Right forelimb (tissue), 1 donor: ENCODE measurements around the gene NSUN5.
"Not testable (repeated sequence)": the region's sequence is repeated elsewhere in the genome, so short reads cannot be mapped to it uniquely, and the experiment has no call there.

Experiments
- DNase-seq: peaks from one replicate; pipeline ENCODE4 v3.0.0-alpha.2; 2018

NSUN5 gene

DNA sequence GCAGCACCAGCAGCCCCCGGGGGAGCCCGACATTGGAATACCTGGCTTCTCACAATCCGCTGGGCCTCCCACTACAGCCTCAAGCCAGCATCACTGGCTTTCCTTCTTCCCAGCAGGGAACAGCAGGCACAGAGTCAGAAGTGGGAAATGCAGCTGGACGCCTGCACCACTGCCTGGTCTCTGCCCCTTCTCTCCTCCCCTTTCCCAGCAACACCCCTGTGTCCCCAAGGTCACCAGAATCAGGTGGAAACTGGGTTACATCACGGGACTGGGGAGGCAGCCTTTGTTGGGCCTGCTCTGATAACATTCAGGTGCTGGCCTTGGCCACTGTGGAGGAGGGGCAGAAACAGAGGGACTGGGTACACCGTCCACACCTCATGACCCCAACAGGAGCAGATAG is 16.8 kb upstream of the NSUN5 start:
- DNase-seq = not testable (repeated sequence)

DNA sequence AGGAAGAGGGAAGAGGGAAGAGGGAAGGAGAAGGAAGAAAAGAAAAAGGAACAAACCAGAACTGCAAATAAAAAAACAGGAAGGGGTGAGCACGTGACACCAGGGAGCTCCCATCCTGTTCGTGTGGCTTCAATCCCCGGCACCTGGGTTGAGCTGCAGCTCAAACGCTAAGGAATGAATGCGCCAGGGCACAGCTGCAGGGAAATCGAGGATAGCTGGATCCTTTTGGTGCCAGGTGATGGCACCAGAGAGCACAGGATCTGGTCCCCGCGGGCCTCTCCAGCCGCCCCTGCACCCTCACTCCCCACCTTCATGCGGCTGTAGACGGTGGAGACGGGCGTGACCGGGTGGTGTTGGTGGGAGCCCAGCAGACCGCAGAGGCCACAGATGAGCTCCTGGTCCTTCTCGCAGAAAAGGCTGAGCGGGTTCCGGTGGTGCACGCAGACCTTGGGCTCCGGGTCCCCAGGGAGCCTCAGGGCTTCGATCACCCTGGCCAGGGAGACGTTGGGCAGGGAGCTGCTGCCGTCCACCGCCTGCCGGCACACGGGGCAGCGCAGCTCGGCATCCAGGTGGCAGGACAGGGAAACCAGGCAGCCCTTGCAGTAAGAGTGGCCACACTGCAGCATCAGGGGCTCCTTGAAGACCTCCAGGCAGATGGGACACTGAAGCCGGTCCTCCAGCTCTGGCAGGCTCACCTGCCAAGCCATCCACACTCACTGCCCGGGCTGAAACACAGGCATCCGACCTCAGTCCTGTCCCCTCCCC is 15.6 kb upstream of the NSUN5 start:
- DNase-seq = not testable (repeated sequence)

DNA sequence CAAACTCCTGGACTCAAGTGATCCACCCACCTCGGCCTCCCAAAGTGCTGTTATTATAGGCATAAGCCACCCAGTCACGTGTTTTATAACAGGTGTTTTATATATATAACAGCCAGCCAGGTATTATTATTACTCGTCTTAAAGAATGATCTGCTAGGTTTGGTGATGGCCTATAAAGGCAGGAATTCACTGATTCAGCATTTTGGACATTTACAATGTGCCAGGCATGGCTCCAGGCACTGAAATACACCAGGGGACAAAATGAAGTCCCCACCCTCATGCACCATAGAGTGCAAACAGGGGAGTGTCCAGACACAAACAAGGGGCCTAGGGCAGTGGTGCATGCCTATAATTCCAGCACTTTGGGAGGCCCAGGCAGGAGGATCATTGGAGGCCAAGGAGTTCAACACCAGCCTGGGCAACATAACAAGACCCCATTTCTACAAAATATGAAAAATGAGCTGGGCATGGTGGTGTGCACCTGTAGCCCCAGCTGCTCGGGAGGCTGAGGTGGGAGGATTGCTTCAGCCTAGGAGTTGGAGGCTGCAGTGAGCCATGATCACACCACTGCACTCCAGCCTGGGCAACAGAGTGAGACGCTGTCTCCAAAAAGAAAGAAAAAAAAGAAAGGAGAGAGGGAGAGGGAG is 14.9 kb upstream of the NSUN5 start:
- DNase-seq = not testable (repeated sequence)

DNA sequence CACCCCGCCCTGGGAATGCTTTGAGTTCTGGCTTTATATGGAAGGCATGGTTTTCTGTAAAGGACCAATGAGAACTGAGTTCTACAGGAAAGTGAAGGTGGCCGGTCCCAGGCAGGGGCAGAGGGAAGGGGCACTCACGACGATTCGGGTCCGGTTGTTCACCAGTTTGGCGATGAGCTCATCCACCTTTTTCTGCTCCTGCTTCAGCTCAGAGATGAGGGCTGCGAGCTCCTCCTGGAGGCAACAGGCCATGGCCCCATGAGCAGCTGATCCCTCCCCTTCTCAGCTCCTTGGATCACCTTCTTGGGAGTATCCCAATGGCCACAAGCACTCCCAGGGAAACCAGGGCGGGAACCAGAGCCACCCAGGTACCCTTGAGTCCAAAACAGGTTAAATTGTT is 11.4 kb upstream of the NSUN5 start:
- not testable (repeated sequence) for DNase-seq

DNA sequence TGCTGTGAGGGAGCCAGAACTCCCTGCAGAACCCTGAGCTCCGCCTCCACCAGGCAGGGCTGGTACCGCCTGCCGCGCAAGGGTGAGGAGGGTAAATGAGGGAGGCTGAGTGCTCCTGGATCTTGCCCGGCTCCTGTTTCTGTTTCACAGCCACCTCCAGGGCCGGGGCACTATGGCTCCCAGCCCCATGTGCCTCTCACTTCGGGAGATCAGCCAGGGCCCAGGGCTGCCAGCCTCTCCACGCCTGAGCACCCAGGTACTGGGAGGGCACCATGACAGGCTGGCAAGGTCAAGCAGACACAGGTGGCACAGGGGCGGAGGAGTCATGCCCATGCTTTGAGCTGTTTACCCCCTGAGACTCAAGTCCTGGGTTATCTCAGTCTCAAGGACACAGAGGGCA is 10.9 kb upstream of the NSUN5 start:
- DNase-seq = not testable (repeated sequence)

DNA sequence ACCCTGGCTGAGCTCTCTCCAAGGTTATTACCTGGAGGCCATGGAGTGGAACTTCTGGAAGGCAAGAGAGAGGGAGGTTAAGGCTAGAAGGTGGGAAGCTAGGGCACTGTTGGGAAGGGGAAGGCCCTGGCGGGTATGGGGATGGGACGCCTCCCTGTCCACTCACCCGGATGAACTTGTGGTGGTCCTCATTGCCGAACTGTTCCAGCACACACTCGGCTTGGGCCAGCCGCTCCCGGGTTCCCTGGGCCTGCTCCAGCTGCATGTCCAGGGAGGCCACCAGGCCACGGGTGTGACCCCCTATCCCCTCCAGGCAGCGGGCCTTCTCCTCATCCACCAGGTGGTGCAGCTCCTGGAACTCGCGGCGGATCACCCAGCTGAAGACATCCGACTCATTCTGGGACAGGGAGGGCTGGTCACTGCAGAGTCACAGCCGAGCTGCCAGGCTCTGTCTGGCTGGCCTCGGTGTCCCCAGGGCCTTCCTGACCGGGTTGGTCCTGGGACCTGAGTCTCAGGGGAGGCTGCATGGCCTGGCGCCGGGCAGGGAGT is 10.1 kb upstream of the NSUN5 start:
- not testable (repeated sequence) for DNase-seq

DNA sequence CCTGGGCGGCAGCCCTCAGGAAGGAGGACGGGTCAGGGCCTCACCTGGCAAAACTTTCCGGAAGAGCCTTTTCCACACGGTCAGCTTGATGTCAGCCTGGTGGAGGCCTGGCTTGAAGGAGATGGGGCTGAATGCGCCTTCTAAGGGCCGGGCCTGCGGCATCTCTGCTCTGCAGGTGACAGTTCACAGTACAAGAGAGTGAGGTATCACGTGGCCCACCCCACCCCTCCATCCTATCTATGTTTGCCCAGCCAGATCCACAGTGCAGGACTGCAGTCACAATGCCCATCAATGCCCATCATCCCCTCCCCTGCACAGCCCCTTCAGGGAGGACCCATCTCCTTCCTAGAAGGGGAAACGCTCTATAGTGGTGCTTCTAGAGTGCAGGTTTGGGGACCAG is 7.9 kb upstream of the NSUN5 start:
- no peak for DNase-seq

DNA sequence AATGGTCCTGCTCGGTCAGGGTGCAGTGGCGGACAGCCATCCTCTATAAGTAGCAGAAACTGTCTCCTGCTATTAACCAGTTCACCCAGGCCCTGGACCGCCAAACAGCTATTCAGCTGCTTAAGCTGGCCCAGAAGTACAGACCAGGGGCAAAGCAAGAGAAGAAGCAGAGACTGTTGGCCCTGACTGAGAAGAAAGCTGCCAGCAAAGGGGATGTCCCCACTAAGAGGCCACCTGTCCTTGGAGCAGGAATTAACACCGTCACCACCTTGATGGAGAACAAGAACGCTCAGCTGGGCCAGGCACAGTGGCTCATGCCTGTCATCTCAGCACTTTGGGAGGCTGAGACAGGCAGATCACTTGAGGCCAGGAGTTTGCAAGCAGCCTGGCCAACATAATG is 5.6 kb upstream of the NSUN5 start:
- no peak for DNase-seq

DNA sequence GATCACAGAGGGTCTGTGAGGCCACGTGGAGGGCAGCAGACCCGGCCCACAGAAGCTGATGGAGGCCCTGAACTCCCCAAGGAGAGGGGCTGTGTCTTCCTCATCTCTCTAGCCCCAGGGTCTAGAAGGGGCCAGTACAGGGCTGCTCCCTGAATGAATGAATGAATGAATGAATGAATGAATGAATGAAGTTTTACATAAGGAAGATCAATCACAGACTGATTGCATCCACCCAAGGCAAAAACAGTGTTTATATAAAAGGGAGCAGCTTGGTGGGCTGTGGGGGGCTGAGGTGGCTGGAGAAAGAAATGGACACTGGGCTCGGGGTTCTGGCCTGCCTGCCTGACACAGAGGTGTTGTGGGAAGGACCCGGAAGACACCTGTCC is 4.9 kb upstream of the NSUN5 start:
- DNase-seq = no peak

DNA sequence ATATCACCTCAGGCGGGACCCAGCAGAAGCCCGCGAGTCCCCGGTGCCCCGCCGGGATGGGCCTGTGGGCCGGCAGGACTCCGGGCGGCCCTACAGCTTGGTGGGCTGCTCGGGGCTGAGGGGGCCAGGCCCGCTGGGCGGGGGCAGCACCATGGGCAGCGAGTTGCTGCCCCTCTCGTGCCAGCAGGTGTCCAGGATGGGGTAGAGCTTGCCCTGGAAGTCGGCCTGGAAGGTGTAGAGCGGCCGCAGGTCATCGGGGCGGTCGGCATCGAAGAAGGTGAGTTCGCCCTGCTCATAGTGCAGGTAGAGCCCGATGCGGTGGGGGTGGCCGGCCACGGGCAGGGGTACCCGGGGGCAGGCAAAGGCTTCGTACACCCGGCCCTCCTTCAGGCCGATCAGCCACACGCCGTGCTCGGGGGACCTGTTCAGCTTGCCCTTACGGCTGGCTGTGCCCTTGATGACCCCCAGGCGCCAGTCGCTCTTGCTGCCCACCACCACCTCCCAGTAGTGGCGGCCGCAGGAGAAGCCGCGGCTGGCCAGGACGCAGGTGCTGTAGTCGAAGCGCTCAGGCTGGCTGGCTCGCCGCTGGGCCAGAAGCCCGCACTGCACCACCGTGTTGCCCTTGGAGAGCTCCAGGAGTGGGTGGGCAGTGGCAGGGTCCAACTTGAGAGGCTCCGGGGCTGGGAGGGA is 4.3 kb upstream of the NSUN5 start:
- DNase-seq = no peak

DNA sequence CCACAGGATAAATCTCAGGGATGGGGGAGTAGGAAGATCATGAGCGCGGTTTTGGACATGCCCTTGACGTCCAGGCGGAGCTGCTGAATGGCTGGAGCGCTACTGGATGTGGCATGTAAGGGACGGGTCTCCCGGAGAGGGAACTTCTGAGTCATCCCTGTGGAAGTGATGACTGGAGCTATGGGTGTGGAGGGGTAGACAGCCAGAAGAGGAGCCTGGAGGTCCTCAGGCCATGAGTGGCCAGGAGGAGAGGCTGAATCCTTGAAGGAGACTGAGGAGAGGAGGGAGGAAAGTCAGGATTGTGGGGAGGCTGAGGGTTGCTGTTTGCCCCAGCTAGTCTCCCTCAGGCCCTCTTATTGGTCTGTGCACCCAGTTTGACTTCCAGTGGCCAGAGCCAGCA is 2.8 kb upstream of the NSUN5 start:
- DNase-seq = not testable (repeated sequence)

DNA sequence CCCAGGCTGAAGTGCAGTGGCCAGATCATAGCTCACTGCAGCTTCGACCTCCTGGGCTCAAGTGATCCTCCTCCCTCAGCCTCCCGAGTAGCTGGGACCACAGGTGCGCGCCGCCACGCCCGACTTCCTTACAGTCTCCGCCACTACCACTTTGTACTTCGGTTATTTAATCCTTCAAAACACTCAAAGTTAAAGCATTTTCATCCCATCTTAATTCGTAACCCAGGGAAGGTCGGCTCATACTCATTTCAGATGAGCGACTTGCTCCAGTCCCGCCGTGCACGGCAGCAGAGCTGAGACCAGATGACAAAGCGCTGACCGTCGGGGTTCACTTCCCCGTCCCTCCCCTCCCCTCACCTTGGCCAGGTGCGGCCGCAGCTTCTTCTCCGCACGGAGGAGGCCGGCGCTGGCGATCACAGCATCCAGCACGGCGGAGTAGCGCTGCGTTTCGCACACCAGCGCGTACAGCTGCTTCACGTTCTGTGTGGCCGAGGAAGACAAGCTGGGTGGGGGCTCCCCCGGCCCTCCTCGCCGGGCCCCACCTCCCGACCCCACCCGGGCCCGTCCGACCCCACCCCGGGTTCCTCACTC is 457 bp downstream of the NSUN5 start:
- no peak for DNase-seq

DNA sequence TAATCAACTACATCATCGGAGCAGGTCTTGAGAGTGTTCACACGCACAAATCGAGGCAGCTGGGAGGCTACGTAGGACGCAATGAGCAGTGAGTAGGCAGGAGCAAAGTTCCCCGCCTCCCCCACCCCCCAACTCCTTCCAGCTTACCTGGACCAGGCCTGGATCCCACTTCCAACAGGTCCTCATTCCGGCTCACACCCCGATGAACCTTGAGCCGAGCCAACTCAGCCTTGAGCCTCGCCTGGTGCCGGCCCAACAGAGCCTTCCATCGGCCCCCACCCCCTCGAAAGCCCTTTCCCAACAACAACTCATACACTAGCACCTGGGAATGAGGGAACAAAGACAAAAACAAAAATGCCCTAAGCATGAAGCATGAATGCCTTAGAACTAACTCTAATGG is 1.2 kb downstream of the NSUN5 start:
- no peak for DNase-seq

DNA sequence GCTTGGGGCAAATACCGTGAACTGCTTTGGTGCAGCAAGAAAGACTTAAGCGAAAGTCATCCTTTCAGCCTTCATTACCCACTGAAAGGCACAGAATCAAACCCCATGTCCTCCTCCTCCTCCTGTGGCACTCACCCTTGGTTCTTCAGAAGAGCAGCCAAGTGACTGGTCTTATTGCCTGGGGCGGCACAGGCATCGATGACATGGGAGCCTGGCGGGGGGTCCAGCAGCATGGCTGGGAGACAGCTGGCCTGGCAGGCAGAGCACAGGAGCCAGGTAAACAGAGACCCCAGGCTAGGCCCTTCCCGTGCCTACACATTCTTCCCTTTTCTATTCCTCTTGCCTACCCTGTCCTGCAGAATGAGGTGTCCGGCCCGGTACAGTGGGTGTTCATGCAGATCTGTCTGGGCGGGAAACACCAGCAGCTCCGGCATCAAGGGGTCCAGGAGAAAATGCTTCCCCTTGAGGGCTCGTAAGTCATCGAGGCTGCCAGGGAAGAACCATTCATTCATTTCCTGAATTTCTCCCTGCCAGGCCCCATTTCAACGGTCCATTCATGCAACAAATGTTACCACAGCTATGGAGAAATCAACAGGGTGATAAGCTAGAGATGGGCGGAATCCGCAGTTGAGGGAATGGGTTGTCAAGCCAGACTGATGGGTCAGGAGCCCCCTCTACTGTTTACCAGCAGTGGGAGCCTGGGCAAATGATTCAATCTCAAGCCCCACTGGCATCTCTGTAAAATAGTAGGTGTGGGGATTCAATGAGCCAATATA is 3.8 kb downstream of the NSUN5 start:
- DNase-seq = peak; percentile 4

DNA sequence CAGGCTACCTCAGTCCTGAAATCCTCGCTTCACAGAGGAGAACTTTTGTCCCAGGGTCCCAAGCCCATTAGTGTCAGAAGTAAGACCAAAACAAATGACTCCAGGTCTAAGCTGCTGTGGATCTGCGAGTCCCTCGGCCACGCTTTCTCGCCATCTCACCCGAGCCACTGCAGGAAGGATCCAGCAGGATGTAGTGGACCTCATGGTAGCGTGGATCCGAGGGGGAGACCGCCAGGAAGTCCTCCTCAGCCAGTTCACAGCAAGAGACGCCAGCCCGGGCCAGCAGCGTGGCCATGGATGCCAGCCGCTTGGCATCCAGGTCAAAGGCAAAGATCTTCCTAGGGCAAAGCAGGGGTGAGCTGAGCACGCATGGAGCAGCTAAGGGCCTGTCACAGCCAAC is 4.6 kb downstream of the NSUN5 start:
- DNase-seq = peak; percentile 3

DNA sequence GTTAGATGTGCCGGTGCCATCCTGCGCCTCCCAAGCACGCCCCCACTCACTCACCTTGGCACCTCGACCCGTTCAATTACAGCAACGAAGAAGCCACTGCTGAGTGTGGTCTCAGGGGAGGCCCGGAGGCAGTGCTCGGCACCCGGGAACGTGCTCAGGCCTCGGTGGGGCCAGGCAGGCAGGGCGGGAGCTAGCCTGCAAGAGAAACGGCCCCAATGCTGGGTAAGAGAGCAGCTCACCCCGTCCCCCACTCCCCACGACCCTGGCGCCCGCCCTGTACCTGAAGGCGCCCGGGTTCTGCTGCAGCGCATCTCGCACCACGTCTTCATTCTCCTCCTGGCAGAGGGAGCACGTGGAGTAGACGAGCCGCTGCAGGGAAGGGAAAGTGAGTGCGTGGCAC is 5.1 kb downstream of the NSUN5 start:
- no peak for DNase-seq

DNA sequence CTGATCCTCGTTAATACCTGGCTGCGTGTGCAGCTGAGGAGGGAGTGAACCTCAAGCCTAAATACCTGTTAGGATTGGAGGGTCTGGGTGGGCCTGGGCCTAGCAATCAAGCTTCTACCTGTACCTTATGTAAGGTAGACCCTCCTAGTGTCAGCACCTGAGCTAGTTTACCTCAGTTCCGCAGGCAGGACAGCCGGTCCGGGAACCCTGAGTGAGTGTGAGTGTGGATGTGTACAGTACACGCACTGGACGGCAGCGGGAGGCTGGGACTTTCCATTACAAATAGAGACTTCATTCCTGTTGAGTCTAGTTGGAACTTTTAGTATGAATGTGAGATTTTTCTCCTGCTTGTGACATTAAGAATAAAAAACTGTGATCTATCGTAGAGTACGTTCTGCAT is 5.8 kb downstream of the NSUN5 start:
- not testable (repeated sequence) for DNase-seq

DNA sequence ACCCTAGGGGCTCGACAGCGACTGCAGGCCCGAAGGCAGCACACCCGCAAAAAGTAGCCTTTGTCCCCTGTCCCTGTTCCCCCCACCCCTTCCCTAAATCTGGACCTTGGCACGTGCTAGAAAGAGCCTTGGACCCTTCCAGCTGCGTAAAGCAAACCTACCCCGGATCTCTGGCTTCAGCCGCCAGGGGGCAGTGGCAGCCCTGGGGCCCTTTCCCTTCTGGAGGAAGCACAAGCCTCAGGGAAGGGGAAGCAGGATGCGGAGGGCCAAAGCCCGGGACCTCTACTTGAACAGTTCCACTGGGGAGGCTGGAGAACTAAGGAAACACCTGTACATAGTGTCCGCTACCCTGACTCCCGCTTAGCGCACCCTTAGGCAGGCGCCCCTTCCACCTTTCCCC is 7.5 kb downstream of the NSUN5 start:
- not testable (repeated sequence) for DNase-seq

DNA sequence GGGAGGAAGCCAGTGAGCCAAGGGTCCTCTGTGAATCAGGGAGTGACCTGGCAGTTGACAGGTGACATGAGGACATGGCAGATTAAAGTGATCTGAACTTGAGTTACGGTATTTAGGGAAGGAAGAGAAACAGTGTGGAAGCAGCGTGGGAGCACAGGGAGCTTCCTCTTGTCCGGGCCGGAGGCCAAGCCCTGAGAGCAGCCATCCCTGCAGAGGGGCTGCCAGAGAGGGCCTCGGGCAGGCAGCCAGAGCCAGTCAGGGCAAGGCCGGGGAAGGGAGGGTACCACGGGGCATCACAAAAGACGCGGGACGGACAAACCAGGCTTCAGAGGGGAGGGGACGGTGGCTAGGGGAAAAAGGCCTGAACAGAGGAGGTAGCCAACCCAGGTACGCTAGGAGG is 8.8 kb downstream of the NSUN5 start:
- DNase-seq = peak; percentile 26

DNA sequence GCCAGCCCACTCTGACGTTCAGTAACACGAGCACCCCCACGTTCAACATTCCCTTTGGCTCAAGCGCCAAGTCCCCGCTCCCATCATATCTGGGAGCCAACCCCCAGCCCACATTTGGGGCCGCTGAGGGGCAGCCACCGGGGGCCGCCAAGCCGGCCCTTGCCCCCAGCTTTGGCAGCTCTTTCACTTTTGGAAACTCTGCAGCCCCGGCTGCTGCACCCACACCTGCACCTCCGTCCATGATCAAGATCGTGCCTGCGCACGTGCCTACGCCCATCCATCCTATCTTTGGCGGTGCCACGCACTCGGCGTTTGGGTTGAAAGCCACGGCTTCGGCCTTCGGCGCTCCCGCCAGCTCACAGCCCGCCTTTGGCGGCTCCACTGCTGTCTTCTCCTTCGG is 10.9 kb downstream of the NSUN5 start:
- DNase-seq = not testable (repeated sequence)

DNA sequence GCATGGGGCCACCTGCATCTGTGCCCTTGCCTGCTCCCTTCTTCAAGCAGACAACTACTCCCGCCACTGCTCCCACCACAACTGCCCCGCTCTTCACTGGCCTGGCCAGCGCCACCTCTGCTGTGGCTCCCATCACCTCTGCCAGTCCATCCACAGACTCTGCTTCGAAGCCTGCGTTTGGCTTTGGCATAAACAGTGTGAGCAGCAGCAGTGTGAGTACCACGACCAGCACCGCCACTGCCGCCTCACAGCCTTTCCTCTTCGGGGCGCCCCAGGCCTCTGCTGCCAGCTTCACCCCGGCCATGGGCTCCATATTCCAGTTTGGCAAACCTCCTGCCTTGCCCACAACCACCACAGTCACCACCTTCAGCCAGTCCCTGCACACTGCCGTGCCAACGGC is 11.4 kb downstream of the NSUN5 start:
- not testable (repeated sequence) for DNase-seq

DNA sequence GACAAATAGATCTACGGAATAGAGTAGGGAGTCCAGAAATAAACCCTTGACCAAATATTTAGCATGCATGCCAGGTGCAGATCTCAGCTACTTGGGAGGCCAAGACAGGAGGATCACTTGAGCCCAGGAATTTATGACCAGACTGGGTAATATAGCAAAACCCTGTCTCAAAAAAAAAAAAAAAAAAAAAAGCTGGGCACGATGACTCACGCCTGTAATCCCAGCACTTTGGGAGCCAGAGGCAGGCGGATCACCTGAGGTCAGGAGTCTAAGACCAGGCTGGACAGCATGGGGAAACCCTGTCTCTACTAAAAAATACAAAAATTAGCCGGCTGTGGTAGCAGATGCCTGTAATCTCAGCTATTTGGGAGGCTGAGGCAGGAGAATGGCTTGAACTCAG is 31.4 kb downstream of the NSUN5 start:
- DNase-seq = not testable (repeated sequence)

DNA sequence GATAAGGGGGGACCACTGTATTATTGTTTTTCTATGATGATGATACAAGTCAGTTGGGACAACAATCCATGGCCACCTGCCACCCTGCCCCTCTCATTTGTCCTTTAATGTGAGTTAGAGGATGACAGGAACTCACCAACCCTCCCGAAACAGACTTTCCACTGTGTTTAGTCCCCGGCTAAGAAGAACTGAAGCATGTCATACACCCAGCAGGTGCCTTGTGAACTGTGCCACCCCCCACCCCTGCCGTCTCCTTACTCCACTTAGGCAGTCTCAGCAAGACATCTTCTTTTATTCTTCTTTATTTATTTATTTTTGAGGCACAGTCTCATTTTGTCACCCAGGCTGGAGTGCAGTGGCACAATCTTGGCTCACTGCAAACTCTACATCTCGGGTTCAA is 40.8 kb downstream of the NSUN5 start:
- not testable (repeated sequence) for DNase-seq
